SH-SY5Y (cell line): ENCODE results near the gene TSHZ3.

Source experiments
- GATA2 ChIP-seq: IDR thresholded peaks from 2 replicates; pipeline ENCODE4 v1.6.1; 2011; ENCODE audit warnings: mild to moderate bottlenecking, low read depth, low read length
- GATA3 ChIP-seq: IDR thresholded peaks from 2 replicates; pipeline ENCODE4 v1.6.1; 2011; ENCODE audit warnings: low read depth, mild to moderate bottlenecking, low read length, moderate library complexity

DNA sequence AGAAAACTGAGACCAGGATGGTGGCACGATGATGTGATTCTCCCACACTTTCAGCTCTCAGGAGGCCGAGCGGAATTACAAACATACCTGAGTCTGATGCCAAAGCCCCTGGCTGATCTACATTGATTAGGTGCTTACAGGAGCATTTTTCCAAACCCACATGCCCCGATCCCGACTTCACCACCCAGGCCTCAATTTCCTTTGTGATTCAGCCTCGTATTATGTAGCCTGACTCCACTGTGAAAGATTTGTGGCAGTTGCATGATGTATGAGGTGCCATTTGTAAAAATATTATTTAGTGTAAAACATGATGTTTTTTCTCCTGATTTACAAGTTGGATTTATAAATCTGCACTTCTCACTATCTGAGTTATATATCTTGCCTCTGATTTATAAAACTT is 118.0 kb downstream of the TSHZ3 start:
- TF ChIP-seq GATA2 (no peak), GATA3 (no peak)
